Activated naive CD4-positive, alpha-beta T cell treated with anti-CD3 and anti-CD28 coated beads for 36 hours (primary cell): ENCODE measurements around the gene NSD2. TPM values are rescaled to one million over a fixed set of nuclear protein-coding genes. Genes with fewer than 3 reads are reported as not detected.

Experiments
- CTCF ChIA-PET: fragments of 350-600 bp; sonication (Branson Sonifier 250); formaldehyde crosslinking; loops from one replicate; lab custom pipeline; 2021; ENCODE audit warnings: antibody characterized with exemption; lab: Charles Lee
- DNase-seq: peaks from one replicate; pipeline ENCODE4 v3.0.0-alpha.2; 2020
- H3K27ac Mint-ChIP-seq: one replicate; pipeline ENCODE4 v1.8.0; 2021; ENCODE audit warnings: mild to moderate bottlenecking, mixed read lengths
- H3K27me3 Mint-ChIP-seq: one replicate; pipeline ENCODE4 v1.8.0; 2021; ENCODE audit warnings: low read depth, mixed read lengths
- H3K36me3 Mint-ChIP-seq: one replicate; pipeline ENCODE4 v1.8.0; 2021; ENCODE audit warnings: low read depth, mixed read lengths
- H3K4me1 Mint-ChIP-seq: one replicate; pipeline ENCODE4 v1.8.0; 2021; ENCODE audit warnings: low read depth, mixed read lengths
- H3K4me3 Mint-ChIP-seq: one replicate; pipeline ENCODE4 v1.8.0; 2021; ENCODE audit warnings: mild to moderate bottlenecking, moderate library complexity, mixed read lengths
- H3K9me3 Mint-ChIP-seq: one replicate; pipeline ENCODE4 v1.8.0; 2021; ENCODE audit warnings: mixed read lengths
- intact Hi-C: fragments of 100-400 bp; cut with micrococcal nuclease; formaldehyde crosslinking; loops from one replicate; pipeline ENCODE4 v1.15.1; 2023
- total RNA-seq, 2 experiments: library from RNA; stranded (reverse); gene quantifications; one replicate each; pipeline ENCODE4 v1.2.3, GENCODE V29; 2021

The NSD2 gene
- total RNA-seq, 2 experiments from 2014 or later: 246 to 250 TPM

DNA sequence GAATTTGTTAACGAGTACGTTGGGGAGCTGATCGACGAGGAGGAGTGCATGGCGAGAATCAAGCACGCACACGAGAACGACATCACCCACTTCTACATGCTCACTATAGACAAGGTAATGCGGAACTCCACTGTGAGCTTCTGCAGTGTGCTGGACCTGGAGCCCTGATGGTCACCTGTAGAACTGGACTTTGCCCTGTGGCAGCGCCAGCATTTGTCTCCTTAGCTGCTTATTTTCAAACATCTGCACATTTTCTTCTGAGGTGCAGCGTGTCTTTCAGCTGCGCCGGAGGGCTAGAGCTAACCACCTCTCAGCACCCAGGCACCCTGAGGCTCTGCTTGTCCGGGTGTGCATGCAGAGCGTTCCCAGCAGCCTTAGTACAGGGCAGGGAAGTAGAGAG lies 89.8 kb downstream of the NSD2 start:
- no peak overlapping the region for H3K27ac Mint-ChIP-seq
- H3K36me3 Mint-ChIP-seq: peaks cover 81% of the 10 kb centered on the region
- no peaks in the 10 kb centered on the region for H3K27me3 Mint-ChIP-seq
- CTCF ChIA-PET: no interaction called here
- no peak for DNase-seq
- H3K4me3 Mint-ChIP-seq: no peak overlapping the region
- peaks cover under 1% of the 10 kb centered on the region for H3K4me1 Mint-ChIP-seq
- intact Hi-C loops: no loop called here
- H3K9me3 Mint-ChIP-seq: no peaks in the 10 kb centered on the region

DNA sequence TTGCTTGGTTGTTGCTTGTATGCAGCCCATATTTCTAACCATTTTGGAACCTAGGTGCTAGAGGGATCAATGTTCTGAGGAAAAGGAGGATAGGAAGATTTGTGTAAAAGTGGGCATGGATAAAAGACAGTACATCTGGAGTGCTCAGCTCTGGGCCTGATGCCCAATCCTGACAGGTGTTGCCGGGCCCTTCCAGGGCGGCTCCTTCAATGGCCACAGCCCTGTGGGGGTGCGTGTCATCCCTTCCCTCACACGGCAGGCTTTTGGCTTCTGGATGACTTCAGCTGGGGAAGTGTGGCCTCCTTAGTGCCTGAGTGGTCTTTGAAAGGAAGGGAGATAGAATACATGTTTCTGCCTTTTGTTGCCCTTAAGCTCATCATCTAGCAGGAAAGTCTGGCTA lies 90.4 kb downstream of the NSD2 start:
- no peaks in the 10 kb centered on the region for H3K27me3 Mint-ChIP-seq
- CTCF ChIA-PET: interaction anchor here (0.8 kb wide), 1 partner anchor 153 kb away, joined by 3 read pairs; no protein-coding TSS in a partner anchor
- H3K9me3 Mint-ChIP-seq: no peaks in the 10 kb centered on the region
- DNase-seq: no peak
- peaks cover 80% of the 10 kb centered on the region for H3K36me3 Mint-ChIP-seq
- H3K4me3 Mint-ChIP-seq: no peak overlapping the region
- H3K27ac Mint-ChIP-seq: no peak overlapping the region
- intact Hi-C loops: no loop called here
- peaks cover 2% of the 10 kb centered on the region for H3K4me1 Mint-ChIP-seq

DNA sequence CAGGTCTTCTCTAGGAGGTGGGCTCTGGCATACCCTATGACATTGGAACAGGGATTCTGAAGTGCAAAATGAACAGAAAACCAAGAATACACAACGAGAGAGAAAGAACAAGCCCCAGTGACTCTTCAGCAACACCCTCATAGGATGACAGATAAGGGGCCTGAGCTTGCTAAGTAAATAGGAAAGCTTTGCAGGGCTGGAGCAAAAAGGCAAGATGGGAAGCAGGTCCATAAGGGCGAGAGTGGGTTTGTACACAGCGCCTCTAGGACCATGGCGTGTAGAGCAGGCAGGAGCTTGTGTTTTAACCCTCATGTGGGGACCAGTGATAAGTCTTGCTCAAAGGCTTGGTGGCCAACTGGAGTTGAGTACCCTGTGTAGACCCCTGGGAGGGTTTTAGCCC lies 91.8 kb downstream of the NSD2 start:
- Mint-ChIP-seq H3K27ac (no peak overlapping the region), H3K36me3 (peaks cover 77% of the 10 kb centered on the region), H3K4me3 (no peak overlapping the region), H3K4me1 (peaks cover 2% of the 10 kb centered on the region), H3K9me3 (no peaks in the 10 kb centered on the region), H3K27me3 (no peaks in the 10 kb centered on the region)
- intact Hi-C loops: no loop called here
- DNase-seq: no peak
- CTCF ChIA-PET: interaction anchor here (0.8 kb wide), 1 partner anchor 63 kb away, joined by 3 read pairs; no protein-coding TSS in a partner anchor

DNA sequence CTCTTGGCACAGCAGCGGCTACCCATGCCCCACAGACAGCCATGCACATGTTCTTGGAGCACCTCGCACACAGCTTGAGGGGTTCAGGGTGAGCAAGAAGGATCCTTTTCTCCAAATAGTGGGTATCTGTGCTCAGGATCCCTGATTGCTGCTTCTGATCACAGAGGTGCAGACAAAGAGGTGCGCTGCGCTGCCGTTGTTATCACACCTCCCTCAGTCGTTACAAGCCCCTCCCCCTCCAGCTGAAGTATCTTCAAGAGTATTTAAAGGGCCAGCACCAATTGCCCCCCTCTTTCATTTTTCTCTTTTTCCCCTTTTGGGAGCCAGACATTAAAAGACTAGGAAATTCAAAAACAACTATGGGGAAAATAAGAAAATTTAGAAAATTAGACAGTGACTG lies 93.2 kb downstream of the NSD2 start:
- intact Hi-C loops: no loop called here
- H3K4me3 Mint-ChIP-seq: no peak overlapping the region
- no peaks in the 10 kb centered on the region for H3K9me3 Mint-ChIP-seq
- no peak overlapping the region for H3K27ac Mint-ChIP-seq
- no peaks in the 10 kb centered on the region for H3K27me3 Mint-ChIP-seq
- peaks cover 74% of the 10 kb centered on the region for H3K36me3 Mint-ChIP-seq
- H3K4me1 Mint-ChIP-seq: peaks cover 2% of the 10 kb centered on the region
- CTCF ChIA-PET: no interaction called here
- no peak for DNase-seq

DNA sequence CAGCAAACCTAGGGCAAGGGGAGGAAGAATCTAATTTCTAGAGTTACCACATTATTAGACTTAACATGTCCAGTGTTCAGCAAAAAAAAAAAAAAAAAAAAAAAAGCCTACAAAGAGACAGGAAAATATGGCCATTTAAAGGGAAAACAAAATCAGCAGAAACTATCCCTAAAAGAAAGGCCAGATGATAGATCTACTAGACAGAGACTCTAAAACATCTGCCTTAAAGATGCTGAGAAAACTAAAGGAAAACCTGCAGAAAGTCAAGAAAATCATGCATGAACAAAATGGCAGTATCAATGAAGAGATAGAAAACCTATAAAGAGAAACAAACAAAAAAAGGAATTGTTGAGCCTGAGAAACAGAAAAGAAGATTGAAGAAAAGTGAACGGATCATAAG lies 93.8 kb downstream of the NSD2 start:
- H3K9me3 Mint-ChIP-seq: no peaks in the 10 kb centered on the region
- no peak for DNase-seq
- no peaks in the 10 kb centered on the region for H3K27me3 Mint-ChIP-seq
- CTCF ChIA-PET: no interaction called here
- H3K36me3 Mint-ChIP-seq: peaks cover 74% of the 10 kb centered on the region
- peaks cover 2% of the 10 kb centered on the region for H3K4me1 Mint-ChIP-seq
- no peak overlapping the region for H3K27ac Mint-ChIP-seq
- intact Hi-C loops: loop anchor here (5.0 kb wide), 1 partner anchor 222 kb away; no protein-coding TSS in a partner anchor
- H3K4me3 Mint-ChIP-seq: no peak overlapping the region

DNA sequence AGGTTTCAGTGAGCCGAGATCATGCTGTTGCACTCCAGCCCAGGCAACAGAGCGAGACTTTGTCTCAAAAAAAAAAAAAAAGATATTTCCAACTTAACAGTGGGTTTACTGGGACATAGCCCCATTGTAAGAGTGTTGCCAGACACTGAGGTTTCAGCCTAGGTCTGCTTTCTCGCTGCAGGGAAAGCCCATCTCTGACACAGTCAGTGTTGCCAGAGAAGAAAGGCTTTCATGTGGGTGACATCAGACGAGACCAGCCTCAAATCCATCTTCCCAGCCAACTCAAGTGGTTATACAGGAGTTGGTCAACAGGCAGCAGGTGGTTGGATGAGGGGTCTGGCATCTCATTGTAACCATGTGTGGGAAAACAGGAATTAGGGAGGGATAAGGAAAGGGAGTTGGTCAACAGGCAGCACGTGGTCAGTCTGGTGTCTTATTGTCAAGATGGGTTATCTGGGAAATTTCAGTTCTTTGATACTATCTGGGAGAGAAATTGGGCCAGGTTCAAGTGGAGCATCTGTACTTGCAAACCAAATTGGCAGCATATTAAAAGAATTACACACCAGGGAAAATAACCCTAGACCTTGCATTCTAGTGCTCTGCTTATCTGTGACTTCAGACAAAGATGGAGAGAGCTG lies 96.4 kb downstream of the NSD2 start:
- intact Hi-C loops: loop anchor here (5.0 kb wide), 1 partner anchor 220 kb away; no protein-coding TSS in a partner anchor
- Mint-ChIP-seq H3K9me3 (no peaks in the 10 kb centered on the region), H3K36me3 (peaks cover 65% of the 10 kb centered on the region), H3K27me3 (no peaks in the 10 kb centered on the region), H3K4me3 (no peak overlapping the region), H3K4me1 (peaks cover 2% of the 10 kb centered on the region), H3K27ac (peak overlapping the region; percentile 14)
- CTCF ChIA-PET: no interaction called here
- no peak for DNase-seq

DNA sequence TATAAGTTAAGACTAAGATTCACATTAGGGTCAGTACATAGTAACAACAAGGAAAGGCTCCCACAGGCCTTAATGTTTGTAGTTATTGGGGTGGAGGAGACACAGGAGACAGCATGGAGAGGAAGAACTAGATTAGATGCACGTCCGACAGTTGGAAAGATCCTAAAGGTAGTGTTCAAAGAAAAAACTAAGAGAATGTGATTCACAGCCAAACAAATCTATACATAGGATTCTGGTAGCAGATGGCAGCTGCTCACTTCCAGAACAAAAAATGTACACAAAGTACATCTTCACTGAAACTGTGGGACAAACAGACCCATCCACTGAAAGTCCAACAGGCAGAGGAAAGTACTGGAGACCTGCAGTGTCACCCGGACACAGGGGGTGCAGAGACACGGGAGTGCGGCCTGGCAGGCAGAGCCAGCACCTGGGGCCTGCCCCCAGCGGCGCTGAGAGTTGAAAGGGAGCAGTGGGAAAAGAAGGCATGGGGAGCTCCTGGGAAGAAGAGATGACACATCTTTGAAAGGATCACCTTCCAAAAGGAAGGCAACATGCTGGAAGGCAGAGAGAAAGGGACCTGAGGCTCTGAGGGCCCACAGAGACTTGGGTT lies 97.6 kb downstream of the NSD2 start:
- peaks cover 2% of the 10 kb centered on the region for H3K4me1 Mint-ChIP-seq
- CTCF ChIA-PET: interaction anchor here (0.8 kb wide), 1 partner anchor 70 kb away, joined by 3 read pairs; no protein-coding TSS in a partner anchor
- no peak overlapping the region for H3K4me3 Mint-ChIP-seq
- H3K27ac Mint-ChIP-seq: peak overlapping the region; percentile 2
- no peaks in the 10 kb centered on the region for H3K9me3 Mint-ChIP-seq
- H3K27me3 Mint-ChIP-seq: no peaks in the 10 kb centered on the region
- H3K36me3 Mint-ChIP-seq: peaks cover 61% of the 10 kb centered on the region
- DNase-seq: no peak
- intact Hi-C loops: loop anchor here (5.0 kb wide), 1 partner anchor 219 kb away; no protein-coding TSS in a partner anchor

DNA sequence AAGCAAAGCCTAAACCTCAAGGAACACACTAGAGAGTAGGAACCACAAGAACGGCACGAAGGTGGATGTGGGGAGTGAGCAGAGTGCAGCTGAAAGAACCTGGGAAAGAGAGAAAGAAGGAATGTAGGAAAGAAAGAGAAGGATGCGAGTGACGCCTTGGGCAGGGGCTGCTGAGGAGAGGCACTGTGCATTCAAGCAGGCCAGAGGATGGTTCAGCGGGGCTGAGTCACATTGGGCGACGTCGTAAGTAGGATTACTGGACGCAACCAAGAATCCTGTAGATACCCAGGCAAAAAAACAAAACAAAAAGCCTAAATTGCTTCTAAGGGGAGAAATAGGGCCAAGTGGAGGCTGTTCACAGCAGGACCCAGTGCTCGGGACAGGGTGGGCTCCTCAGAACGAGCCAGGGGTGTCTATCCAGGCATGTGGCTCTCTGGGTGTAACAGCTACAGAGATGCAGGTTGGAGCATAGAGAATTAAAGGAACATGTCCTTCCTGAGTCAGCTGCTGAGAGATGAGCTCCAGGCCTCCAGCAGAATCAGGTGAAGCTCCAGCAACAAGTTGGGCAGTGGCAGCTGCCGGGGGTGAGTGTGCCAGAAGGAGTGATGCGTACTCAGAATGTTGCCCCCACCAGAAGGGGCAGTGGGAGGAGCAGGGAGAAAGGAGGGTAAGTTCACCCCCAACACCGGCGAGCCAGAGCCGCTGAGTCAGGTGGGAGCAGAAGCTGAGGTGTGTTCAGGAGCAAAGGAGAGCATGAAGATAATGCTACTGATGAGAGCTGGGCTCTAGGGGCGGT lies 98.9 kb downstream of the NSD2 start:
- Mint-ChIP-seq H3K27me3 (no peaks in the 10 kb centered on the region), H3K4me3 (no peak overlapping the region), H3K9me3 (no peaks in the 10 kb centered on the region), H3K4me1 (peaks cover 2% of the 10 kb centered on the region), H3K27ac (peak overlapping the region; percentile 25), H3K36me3 (peaks cover 58% of the 10 kb centered on the region)
- no peak for DNase-seq
- intact Hi-C loops: loop anchor here (5.0 kb wide), 1 partner anchor 217 kb away; no protein-coding TSS in a partner anchor
- CTCF ChIA-PET: interaction anchor here (0.8 kb wide), 1 partner anchor 72 kb away, joined by 3 read pairs; no protein-coding TSS in a partner anchor

DNA sequence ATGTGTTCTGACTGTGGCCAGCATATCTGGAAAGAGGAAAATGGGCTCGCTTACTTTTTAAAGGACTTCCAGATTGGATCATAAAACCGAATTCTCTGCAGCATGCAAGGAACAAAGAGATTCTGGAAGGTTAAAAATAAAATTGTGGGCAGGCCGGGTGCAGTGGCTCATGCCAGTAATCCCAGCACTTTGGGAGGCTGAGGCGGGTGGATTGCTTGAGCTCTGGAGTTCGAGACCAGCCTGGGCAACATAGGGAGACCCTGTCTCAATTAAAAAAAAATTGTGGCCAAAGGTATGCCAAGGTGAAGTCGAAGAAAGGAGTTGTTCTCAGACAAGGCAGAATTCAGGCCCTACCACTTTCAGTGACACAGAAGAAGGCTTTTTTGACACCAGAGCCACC lies 99.7 kb downstream of the NSD2 start:
- CTCF ChIA-PET: no interaction called here
- DNase-seq: no peak

DNA sequence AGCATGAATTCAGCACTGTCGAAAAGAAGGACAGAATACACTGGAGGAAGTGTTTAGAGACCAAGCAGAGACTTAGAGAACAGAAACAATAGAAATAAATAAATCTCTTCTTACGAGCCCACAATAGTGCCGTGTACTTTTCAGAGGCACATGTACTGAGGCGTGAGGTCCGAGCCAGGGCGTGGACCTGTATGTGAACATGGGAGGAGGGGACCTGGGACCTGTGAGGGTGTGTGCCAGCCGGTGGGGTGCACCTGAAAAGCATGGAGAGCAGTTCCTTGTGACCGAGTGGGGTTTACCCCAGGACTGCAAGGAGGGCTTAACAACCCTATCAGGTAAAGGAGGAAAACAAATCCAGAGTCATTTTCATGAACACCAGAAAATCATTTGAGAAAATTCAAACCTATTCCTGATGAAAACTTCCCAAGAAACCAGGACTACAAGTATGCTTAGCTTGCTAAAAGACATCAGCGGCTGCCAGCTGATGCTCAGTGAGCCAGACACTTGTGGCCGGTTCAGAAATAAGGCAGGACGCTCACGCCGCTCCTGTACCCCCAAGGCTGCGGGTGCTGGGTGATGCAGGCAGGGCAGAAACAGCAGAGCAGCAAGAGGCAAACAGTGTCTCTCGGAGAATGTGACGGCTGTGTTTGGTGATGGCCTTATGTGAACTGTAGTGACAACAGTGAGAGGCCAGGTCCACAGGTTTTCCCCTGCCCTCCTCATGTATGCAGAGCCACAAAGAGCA lies 100.4 kb downstream of the NSD2 start:
- Mint-ChIP-seq H3K36me3 (peaks cover 54% of the 10 kb centered on the region), H3K27ac (peak overlapping the region; percentile 19), H3K27me3 (no peaks in the 10 kb centered on the region), H3K9me3 (no peaks in the 10 kb centered on the region), H3K4me3 (no peak overlapping the region), H3K4me1 (no peaks in the 10 kb centered on the region)
- DNase-seq: no peak
- intact Hi-C loops: no loop called here
- CTCF ChIA-PET: no interaction called here

More for the DNA sequence above, 99.7 kb downstream of the NSD2 start:
- no peaks in the 10 kb centered on the region for H3K27me3 Mint-ChIP-seq
- H3K4me3 Mint-ChIP-seq: no peak overlapping the region
- peaks cover 2% of the 10 kb centered on the region for H3K4me1 Mint-ChIP-seq
- intact Hi-C loops: no loop called here
- H3K36me3 Mint-ChIP-seq: peaks cover 51% of the 10 kb centered on the region
- no peaks in the 10 kb centered on the region for H3K9me3 Mint-ChIP-seq
- no peak overlapping the region for H3K27ac Mint-ChIP-seq

DNA sequence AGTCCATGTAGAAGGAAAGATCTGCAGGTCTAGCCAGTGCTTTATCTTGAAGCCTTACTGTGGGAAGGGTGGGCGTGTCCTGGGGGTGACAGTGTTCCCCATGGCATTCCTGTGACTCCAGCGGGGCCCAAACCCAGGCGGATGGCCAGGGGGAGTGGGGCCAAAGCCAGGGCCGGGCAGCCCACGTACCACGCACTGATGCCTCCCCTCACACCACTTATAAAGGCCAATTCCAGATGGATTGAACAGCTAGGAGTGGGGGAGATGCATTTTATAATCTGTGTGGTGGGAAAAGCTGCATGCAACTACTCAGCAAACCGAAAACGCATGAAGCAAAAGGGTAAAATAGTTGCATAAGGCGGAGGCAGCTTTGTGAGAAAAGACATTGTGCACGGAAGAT lies 101.2 kb downstream of the NSD2 start:
- Mint-ChIP-seq H3K9me3 (no peaks in the 10 kb centered on the region), H3K4me1 (no peaks in the 10 kb centered on the region), H3K27me3 (no peaks in the 10 kb centered on the region), H3K27ac (no peak overlapping the region), H3K36me3 (peaks cover 55% of the 10 kb centered on the region), H3K4me3 (no peak overlapping the region)
- CTCF ChIA-PET: interaction anchor here (1.0 kb wide), 1 partner anchor 73 kb away, joined by 3 read pairs; no protein-coding TSS in a partner anchor
- no peak for DNase-seq
- intact Hi-C loops: no loop called here

DNA sequence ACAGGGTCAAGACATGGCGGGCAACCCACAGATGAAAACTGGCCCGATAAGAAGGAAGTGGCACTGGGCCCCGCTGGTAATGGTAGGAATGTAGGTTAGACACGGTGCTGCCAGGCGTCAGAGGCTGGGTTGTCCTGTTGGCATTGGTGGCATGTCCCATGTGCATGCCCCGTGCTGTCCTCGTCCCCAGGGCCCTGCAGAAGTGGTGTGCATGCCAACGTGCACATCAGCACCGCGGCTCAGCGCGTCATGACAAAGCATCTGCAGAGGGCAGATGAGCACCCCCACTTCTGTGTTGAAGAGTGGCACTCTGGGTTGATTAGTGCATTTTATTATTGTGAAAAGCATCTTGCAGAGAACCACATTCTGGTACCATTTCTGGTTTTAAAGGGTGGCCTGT lies 102.0 kb downstream of the NSD2 start:
- Mint-ChIP-seq H3K27me3 (no peaks in the 10 kb centered on the region), H3K36me3 (peaks cover 56% of the 10 kb centered on the region), H3K4me1 (no peaks in the 10 kb centered on the region), H3K9me3 (no peaks in the 10 kb centered on the region), H3K4me3 (no peak overlapping the region), H3K27ac (no peak overlapping the region)
- intact Hi-C loops: no loop called here
- CTCF ChIA-PET: interaction anchor here (1.0 kb wide), 1 partner anchor 74 kb away, joined by 3 read pairs; no protein-coding TSS in a partner anchor
- no peak for DNase-seq
